Renal cortex interstitium (tissue), 11 donors: ENCODE data around the gene PRPS1. TPM values are rescaled to one million over a fixed set of nuclear protein-coding genes. Genes with fewer than 3 reads are reported as not detected.
"Not testable (repeated sequence)": the region's sequence is repeated elsewhere in the genome, so short reads cannot be mapped to it uniquely, and the experiment has no call there.

ENCODE experiments used
- DNase-seq, 11 donors: peaks; one replicate each; pipeline ENCODE4 v3.0.0-alpha.2; 2013; ENCODE audit warnings: low read depth in 9 of 11, low spot score in 4 of 11; ENCODE audit errors: extremely low read depth in 1 of 11
- polyA plus RNA-seq, 3 donors: library from polyadenylated mRNA; unstranded; fragments of 120-200 nt; gene quantifications; one replicate each; pipeline ENCODE4 v1.2.1, GENCODE V29; 2013; ENCODE audit not compliant: insufficient read length in 3 of 3

Gene PRPS1
- polyA plus RNA-seq, 3 donors, result 48.1 to 52.4 (median 50.6) TPM

- DNase-seq, result not testable (repeated sequence)
Observed at GRCh38 chrX:107668710-107669109, 40.4 kb downstream of the PRPS1 start.

GRCh38 chrX:107669261-107669660, 41.0 kb downstream of the PRPS1 start:
- DNase-seq, result no peak

DNA sequence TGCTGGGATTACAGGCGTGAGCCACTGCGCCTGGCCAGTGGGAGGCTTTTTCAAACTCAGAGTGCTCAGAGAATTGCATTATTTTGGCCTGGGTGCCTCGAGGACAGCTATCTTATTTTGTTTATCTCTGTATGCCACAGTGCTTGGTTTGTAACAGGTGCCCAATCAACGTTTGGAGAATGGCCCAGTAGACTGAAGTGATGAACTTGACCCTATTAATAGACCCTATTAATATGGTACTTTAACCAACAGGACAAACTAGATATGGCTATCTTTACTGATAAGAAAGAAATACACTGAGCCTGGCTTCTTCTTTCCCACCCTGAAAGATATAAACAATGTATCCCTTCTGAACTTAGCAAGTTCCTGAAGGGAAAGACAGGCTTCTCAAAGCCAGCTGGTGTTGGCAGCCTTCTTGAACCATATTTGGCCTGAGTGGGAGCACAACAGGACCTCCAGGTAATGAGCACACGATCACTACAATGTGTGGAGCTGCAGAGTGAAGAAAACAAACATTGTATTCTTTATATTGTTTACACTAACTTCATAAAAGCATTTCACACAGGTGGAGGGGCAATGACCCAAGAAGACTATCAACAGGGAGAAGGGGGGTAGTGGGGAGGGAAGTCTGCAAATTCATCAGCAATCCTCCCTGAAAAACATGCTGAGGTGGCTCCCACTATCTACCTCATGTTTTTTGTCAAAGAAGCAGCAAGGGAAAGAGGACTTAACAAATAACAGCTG, 41.7 kb downstream of the PRPS1 start:
- DNase-seq, result no peak

DNA sequence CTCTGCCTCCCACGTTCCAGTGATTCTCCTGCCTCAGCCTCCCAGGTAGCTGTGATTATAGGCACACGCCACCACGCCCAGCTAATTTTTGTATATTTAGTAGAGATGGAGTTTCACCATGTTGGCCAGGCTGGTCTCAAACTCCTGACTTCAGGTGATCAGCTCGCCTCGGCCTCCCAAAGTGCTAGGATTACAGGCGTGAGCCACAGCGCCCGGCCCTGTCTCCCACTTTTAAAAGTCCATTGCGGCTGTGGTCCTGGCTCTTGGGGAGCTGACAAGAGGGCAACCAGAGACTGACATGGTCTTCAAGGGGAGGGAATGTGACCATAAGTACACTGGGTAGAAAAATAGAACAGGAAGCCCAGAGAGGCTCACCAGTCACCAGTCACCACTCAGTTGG, 42.9 kb downstream of the PRPS1 start:
- not testable (repeated sequence) for DNase-seq

GRCh38 chrX:107672955-107673378, 44.7 kb downstream of the PRPS1 start:
- DNase-seq, result no peak

DNA sequence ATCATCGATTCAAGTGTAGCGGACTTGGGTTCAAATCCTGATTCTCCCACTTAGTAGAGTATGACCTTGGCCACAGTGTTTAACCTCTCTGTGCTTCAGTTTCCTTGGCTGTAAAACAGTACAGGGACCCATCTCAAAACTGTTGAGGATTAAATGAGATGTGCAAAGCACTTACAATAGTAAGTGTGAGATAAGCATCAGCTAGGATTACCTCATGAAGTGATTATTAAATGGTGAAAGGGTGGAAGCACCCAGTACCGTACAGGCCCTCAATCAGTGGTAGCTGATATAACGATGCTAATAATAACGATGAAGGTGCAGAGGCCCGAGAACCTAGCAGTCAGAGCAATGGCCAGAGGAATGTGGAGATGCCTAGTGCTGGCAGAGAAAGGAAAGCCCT, 45.1 kb downstream of the PRPS1 start:
- no peak for DNase-seq

DNA sequence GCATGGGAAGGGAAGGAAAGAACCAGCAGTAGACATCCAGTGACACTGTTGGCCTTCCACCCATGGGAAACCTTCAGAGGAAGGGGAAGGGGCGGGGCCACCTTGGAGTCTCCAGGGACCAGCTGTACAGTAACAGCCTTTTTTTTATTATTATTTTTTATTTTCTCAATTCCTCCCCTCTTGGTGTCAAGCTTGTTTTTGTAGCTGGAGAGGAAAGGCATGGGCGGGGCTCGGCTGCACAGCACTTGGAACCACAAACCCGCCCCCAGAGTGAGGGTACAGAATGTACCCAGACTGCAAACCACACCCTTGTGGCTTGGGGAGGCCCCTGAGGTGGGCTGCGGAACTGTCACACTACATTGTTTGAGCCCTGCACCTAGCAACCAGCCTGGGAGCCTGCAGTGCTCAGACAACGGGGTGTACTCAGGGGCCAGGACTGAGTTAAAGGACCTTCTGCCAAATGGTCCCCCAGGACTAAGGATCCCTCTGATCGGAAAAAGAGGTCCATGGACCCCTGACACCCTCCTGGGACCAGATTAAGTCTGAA, 45.7 kb downstream of the PRPS1 start:
- no peak for DNase-seq

DNA sequence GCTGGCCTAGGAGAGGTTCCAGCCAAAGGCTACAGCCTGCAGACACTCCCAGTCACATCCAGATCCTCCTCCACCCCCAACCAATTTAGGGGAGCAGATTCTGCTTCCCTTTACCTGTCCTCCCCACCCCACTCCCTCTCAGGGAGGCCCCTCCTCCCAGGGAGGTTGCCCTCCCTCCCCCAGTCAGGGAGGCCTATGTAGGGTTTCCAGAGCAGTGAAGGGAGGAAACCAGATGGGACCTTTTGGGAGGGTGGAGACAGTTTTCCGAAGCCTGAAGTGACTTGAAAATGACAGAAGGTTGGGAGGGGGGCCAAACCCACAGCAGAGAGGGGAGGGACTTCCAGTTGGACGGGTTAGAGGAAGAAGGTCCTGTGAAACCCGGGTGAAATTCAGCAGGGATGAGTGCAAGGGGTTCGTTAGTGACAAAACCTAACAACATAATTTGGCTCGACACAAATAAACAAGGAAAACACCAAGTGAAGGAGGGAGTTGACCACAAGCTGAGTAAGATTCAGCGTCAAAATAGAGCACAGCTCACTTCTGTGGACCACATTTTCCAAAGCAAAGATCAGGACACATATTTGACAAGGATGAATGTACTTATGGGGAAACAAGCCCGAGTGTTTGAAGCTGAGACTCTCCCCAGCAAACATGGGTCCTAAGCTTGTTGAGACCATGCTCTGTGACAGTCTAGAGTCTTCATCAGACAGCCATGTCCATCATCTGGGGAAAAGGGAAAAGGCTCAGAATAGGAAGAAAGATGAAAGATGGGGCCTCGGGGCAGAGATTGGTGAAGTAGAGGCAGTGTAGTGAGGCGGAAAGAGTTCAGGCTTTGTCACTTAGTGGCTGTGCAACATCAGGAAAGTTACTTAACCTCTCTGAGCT, 46.4 kb downstream of the PRPS1 start:
- DNase-seq, result no peak

- DNase-seq, result no peak
Observed at GRCh38 chrX:107675365-107675654, 47.0 kb downstream of the PRPS1 start.

- DNase-seq, result no peak
Observed at GRCh38 chrX:107675823-107676555, 47.7 kb downstream of the PRPS1 start.

DNA sequence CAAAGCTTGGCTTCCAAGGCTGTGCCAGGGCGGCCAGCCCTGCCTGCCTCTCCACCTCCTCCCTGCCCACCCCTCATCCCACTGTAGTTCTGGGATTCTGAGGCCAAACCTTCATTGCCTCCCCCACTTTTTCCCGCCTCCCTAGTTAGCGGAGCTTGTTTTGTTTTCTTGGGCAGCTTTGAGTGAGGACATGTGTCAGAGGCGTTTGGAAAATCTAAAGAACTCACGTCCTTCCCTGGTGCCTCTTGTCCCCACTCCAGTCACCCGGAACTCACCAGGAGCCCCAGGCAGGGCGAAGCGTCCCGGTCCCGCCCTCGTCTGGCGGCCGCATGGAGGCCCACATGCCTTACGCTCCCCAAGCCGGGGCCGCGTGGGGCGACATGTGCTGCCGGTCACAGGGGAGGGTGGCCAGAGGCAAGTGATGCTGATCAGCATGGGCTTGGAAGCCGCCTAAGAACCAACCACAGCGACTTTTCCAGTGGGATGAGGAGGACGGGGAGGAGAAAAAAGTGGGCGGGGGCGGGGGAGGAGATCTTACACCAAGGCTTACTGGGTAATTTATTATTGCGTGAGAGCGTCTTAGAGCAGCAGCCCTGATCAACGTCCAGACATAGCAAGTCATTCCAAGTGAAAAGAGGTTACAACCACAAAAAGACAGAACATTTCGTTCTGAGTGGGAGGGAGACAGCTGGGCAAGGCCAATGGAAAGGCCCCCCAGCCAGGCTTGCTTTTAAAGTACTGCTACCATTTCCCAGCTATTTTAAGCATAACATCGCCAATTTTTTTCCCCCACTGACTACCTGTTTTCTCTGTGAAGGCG, 48.5 kb downstream of the PRPS1 start:
- peak in 3 of 11 donors; percentile 48 to 62 (median 59) for DNase-seq

DNA sequence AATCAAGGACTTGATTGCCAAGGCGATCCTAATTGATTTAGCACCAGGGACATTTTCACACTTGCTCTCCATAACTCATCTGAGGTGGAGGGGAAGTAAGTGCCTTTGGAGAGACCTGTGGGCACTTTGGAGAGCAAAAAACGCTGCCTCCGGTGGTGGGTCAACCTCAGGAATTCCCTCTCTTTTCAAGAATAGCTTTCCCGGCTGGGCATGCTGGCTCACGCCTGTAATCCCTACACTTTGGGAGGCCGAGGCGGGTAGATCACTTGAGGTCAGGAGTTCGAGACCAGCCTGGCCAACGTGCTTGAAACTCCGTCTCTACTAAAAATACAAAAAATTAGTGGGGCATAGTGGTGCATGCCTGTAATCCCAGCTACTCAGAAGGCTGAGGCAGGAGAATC, 49.2 kb downstream of the PRPS1 start:
- no peak for DNase-seq

DNA sequence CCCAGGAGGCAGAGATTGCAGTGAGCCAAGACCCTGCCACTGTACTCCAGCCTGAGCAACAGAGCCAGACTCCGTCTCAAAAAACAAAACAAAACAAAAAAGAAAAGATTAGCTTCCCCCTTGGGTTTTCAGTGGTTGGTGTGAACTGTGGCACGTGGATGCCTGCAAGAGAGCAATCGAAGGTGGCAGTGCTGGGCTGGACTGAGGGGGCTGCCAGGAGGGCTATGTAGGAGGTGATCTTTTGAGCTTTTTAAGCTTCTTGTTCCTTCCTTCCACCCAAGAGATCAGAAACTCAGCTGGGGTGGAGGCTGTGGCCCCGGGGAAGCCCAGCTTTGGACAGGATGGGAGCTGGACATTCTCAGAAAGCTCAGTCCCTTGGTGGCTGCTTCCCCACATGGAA, 49.6 kb downstream of the PRPS1 start:
- no peak for DNase-seq

- no peak for DNase-seq
Observed at GRCh38 chrX:107678957-107679740, 50.8 kb downstream of the PRPS1 start.

DNA sequence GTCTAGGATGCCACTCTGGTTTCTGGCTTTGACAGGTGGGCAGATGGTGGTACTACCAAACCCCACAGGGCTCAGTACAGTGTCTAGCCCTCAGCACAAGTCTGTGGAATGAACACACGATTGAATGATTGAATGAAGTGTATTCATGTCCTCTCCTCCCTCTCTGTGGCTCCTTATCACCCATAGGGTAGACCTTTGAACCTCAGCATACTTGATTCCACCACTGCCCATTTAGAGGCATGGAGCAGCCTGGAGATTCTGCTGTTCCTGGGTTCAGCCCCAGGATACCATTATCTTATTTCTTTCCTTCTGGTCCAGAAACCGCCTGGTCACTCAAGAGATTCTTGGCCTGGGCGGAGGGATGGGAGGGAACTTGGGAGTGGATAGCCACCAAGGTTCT, 53.9 kb downstream of the PRPS1 start:
- no peak for DNase-seq

DNA sequence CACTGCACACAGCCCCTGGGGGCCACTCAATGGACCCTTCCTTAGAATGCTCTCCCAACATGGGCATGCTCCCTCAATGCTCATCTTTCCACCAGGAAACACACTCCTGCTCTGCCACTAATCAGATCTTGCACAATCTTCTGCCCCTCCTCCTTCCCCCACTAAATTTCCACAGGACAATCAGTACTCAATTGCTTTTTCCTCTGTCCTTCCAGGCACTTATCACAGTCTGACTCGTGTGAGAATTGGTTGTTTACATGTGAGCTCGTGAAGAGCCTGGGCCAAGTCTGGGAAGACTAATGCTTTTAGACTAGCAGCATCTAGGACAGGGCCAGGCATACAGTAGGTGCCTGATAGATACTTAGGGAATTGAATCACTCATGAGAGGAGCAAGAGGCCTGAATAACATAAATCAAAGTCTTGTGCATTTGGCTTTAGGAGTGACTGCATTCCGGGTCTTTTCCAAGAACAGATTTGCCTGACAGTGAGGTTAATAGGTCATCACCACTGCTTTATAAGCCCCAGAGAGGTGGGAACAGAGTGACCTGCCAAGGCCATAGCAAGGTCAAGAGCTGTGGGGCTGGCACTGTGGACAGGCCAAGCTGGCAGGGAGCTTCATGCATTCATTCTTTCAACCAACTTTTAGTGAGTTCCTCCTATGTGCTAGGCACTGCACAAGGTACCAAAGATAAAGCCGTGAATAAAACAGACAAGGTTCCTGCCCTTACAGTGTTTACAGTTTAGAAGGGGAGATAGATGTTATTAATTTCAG, 55.0 kb downstream of the PRPS1 start:
- DNase-seq, result no peak

DNA sequence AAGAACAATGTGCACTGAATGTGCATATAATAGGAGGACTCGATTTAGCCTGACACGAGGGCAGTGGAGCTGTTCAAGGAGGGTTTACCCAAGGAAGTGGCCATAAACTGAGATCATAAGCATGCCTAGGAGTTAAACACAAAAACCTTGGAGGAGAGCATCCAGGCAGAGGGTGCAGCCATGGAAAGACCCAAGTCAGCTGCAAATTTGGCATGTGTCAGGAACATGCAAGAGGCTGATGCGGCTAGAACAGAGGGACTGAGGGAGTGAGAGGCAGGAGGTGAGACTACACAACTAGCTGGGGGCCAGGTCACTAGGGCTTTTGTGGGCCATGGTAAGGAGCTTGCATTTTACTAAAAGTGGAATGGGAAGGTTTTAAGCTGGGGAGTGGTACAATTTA, 55.6 kb downstream of the PRPS1 start:
- no peak for DNase-seq
